Measurements from ENCODE around the gene CCDC200.
"Not testable (repeated sequence)": the region's sequence is repeated elsewhere in the genome, so short reads cannot be mapped to it uniquely, and the experiment has no call there.

The CCDC200 gene

DNA sequence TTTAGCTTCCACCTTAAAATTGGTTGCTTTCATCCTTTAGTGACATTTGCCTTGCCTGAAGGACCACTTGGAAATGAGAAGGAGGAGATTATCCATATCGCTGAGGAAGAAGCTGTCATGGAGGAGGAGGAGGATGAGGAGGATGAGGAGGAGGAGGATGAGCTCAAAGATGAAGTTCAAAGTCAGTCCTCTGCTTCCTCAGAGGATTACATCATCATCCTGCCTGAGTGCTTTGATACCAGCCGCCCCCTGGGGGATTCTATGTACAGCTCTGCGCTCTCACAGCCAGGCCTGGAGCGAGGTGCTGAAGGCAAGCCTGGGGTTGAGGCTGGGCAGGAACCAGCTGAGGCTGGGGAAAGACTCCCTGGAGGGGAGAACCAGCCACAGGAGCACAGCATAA, 28.3 kb downstream of the CCDC200 start:
- Mint-ChIP-seq H3K9me3 (no peaks in the 10 kb centered on the region), H3K4me3 (no peak overlapping the region), H3K27ac (no peak overlapping the region), H3K4me1 (peaks cover 0 to 3% of the 10 kb centered on the region in 2 donors), H3K27me3 (no peaks in the 10 kb centered on the region), H3K36me3 (peaks cover 19 to 47% of the 10 kb centered on the region in 2 donors)
- peak; percentile 36 to 41 for ATAC-seq (replicated peaks)
- DNase-seq = no peak

GRCh38 chr17:43199633-43200032, 28.8 kb downstream of the CCDC200 start:
- ATAC-seq (replicated peaks) (no peak), DNase-seq (no peak)
- H3K4me1 Mint-ChIP-seq = peaks cover 0 to 3% of the 10 kb centered on the region in 2 donors
- H3K36me3 Mint-ChIP-seq = peaks cover 21 to 49% of the 10 kb centered on the region in 2 donors
- H3K27ac Mint-ChIP-seq = no peak overlapping the region
- H3K4me3 Mint-ChIP-seq = no peak overlapping the region
- H3K9me3 Mint-ChIP-seq = no peaks in the 10 kb centered on the region
- H3K27me3 Mint-ChIP-seq = no peaks in the 10 kb centered on the region

DNA sequence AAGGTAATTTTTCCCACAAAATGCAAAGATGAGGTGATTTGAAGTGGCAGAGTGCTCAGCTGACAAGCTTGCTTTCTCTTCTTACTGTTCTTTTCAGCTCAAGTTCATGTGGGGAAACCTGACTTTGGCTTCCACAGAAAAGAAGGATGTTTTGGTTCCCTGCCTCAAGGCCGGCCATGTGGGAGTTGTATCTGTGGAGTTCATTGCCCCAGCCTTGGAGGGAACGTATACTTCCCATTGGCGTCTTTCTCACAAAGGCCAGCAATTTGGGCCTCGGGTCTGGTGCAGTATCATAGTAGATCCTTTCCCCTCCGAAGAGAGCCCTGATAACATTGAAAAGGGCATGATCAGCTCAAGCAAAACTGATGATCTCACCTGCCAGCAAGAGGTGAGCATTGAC, 35.2 kb downstream of the CCDC200 start:
- no peak for ATAC-seq (replicated peaks)
- H3K9me3 Mint-ChIP-seq = no peaks in the 10 kb centered on the region
- H3K36me3 Mint-ChIP-seq = peaks cover 25 to 50% of the 10 kb centered on the region in 2 donors
- H3K27ac Mint-ChIP-seq = no peak overlapping the region
- H3K27me3 Mint-ChIP-seq = no peaks in the 10 kb centered on the region
- DNase-seq = no peak
- H3K4me3 Mint-ChIP-seq = no peak overlapping the region
- H3K4me1 Mint-ChIP-seq = no peaks in the 10 kb centered on the region

DNA sequence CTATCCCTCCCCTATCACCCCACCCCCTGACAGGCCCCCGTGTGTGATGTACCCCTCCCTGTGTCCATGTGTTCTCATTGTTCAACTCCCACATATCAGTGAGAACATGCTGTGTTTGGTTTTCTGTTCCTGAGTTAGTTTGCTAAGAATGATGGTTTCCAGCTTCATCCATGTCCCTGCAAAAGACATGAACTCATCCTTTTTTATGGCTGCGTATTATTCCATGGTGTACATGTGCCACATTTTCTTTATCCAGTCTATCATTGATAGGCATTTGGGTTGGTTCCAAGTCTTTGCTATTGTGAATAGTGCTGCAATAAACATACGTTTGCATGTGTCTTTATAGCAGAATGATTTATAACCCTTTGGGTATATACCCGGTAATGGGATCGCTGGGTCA, 41.8 kb downstream of the CCDC200 start:
- H3K4me1 Mint-ChIP-seq, H3K4me3 Mint-ChIP-seq: not testable (repeated sequence)

DNA sequence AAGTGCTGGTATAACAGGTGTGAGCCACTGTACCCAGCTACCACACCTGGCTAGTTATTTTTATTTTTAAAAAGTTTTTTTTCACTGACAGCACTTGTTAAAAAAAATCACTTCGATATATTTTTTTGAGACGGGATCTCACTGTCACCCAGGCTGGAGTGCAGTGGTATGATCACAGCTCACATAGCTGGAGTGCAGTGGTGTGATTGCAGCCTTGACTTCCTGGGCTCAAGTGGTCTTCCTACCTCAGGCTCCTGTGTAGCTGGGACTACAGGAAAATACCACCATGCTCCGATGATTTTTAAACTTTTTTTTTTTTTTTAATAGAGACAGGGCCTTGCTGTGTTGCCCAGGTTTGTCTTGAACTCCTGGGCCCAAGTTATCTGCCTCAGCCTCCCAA, 44.5 kb downstream of the CCDC200 start:
- no peak for ATAC-seq (replicated peaks)
- Mint-ChIP-seq H3K4me3 (no peak overlapping the region), H3K4me1 (no peaks in the 10 kb centered on the region), H3K27me3 (no peaks in the 10 kb centered on the region), H3K9me3 (no peaks in the 10 kb centered on the region), H3K36me3 (peaks cover 20 to 25% of the 10 kb centered on the region in 2 donors), H3K27ac (no peak overlapping the region)
- no peak for DNase-seq

More for the DNA sequence above, 41.8 kb downstream of the CCDC200 start:
- H3K27ac Mint-ChIP-seq; H3K9me3 Mint-ChIP-seq; DNase-seq; H3K27me3 Mint-ChIP-seq; ATAC-seq (replicated peaks): not testable (repeated sequence)
- peaks cover 27 to 33% of the 10 kb centered on the region in 2 donors for H3K36me3 Mint-ChIP-seq

GRCh38 chr17:43176119-43176570, 52.3 kb downstream of the CCDC200 start:
- no peaks in the 10 kb centered on the region for H3K27me3 Mint-ChIP-seq
- DNase-seq (no peak), ATAC-seq (replicated peaks) (no peak)
- peak overlapping the region in 1 of 2 donors; percentile 6 for H3K4me3 Mint-ChIP-seq
- peaks cover 15 to 21% of the 10 kb centered on the region in 2 donors for H3K4me1 Mint-ChIP-seq
- H3K36me3 Mint-ChIP-seq = peaks cover 3 to 25% of the 10 kb centered on the region in 2 donors
- no peak overlapping the region for H3K27ac Mint-ChIP-seq
- H3K9me3 Mint-ChIP-seq = no peaks in the 10 kb centered on the region

- peaks cover 3 to 22% of the 10 kb centered on the region in 2 donors for H3K36me3 Mint-ChIP-seq
- H3K27ac Mint-ChIP-seq = peak overlapping the region; percentile 14
- H3K9me3 Mint-ChIP-seq = no peaks in the 10 kb centered on the region
- no peak overlapping the region for H3K4me3 Mint-ChIP-seq
- no peaks in the 10 kb centered on the region for H3K27me3 Mint-ChIP-seq
- no peak for DNase-seq
- no peak for ATAC-seq (replicated peaks)
- peaks cover 15 to 21% of the 10 kb centered on the region in 2 donors for H3K4me1 Mint-ChIP-seq
Measured at GRCh38 chr17:43175213-43176118, 53.0 kb downstream of the CCDC200 start.

GRCh38 chr17:43171586-43172487, 56.6 kb downstream of the CCDC200 start:
- Mint-ChIP-seq H3K9me3 (no peaks in the 10 kb centered on the region), H3K4me3 (no peak overlapping the region), H3K27ac (no peak overlapping the region), H3K27me3 (no peaks in the 10 kb centered on the region), H3K4me1 (peaks cover 15 to 28% of the 10 kb centered on the region in 2 donors), H3K36me3 (peaks cover 0 to 17% of the 10 kb centered on the region in 2 donors)
- DNase-seq (peak; percentile 2), ATAC-seq (replicated peaks) (no peak)

Data from stimulated activated naive B cell treated with anti-CD40 and anti-IgM and Interleukin-4, amounts not matched to agents 10 μg/mL and 1 μg/mL and 100 μg/mL, for 72 hours (primary cell).